Measurements from ENCODE around the gene KPNA3.
A peak's percentile ranks its signal among the peaks of the same experiment; 100 is the strongest.

KPNA3 gene

DNA sequence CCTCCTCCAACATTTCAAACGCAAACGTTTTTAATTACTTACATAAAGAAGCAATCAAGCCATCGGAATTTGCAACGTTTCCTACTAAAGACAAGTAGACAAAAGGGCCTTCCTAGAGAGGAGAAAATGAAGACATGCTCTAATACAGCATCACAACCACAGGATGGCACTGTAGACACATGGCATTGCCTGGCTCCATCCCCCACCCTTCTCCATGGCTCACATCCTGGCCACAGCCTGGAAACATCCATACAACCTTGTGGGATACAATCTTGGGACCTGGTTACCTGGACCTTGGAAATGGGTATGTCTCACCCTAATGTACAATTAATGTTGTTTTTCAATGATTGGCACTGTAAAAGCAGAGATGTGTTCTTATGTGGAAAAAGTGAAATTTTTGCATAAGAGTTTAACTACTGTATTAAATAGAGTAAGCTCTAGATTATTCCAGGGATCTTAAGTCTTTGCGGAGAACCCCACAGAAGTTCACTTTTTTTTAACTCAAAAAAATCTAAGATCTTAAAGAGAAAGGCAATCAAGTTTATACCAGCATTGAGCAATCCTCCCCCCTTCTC is 122.7 kb downstream of the KPNA3 start:
- DNase-seq, result peak; percentile 45

- DNase-seq, result no peak
Measured at GRCh38 chr13:49667773-49668172, 124.7 kb downstream of the KPNA3 start.

- no peak for DNase-seq
Measured at GRCh38 chr13:49664606-49665005, 127.9 kb downstream of the KPNA3 start.

- DNase-seq, result no peak
Measured at GRCh38 chr13:49657241-49657641, 135.2 kb downstream of the KPNA3 start.

DNA sequence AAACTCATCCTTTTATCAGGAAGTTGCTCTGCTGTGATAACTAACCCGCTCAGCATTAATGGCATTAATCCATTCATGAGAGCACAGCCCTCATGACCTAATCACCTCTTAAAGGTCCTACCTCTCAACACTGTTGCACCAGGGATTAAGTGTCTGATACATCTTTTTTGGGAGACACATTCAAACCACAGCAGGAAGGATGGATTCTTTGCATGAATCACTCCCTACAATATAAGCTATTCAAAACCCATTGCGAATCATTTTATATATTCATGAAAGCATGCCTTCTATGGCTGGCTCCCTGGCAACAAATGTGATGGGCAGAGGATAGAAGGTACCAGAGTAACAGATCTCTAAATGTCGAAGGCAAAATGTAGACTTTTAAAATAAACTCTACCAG is 136.6 kb downstream of the KPNA3 start:
- no peak for DNase-seq

- no peak for DNase-seq
Measured at GRCh38 chr13:49654011-49654410, 138.5 kb downstream of the KPNA3 start.

- DNase-seq, result no peak
Measured at GRCh38 chr13:49653478-49653877, 139.0 kb downstream of the KPNA3 start.

- peak; percentile 8 for DNase-seq
Measured at GRCh38 chr13:49652355-49653305, 139.9 kb downstream of the KPNA3 start.

DNA sequence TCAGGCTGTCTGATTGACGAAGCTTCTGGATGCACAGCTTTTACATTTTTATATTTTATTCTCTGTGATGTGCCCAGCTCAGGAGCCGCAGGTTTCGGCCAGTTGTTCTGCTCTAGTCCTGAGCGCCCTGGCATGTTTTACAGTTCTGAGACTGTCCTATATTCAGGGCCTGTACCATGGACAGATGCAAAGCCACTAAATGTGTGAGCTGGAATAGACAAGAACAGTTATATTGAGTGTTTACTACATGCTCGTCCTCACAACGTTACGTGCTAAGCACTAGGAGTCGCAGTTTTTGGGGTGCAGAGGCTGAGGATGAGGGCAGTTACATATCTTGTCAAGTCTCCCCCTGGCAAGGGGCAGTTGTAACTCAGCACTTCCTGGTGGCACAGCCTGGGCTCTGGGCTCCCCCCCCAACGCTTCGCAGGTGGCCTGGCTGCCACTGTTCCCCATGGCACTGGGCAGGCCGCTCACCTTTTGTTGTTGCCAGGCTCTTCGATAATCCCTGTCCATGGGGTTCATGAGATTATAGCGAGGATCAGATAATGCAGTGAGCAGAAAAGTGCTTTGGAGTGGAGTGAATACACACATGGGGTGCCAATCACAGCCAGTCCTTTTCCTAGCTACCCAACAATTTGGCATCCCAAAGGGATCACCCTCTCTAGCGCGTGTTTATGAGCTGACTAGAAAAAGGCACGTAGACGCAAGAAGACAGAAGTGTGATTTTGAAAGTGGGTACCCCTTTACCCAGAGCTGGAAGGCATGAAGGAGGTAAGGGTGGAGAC is 140.7 kb downstream of the KPNA3 start:
- no peak for DNase-seq

GRCh38 chr13:49649963-49650312 is 142.5 kb downstream of the KPNA3 start:
- no peak for DNase-seq

Data from CD4-positive, alpha-beta T cell treated with Interleukin-6 for 4 hours (primary cell).